ENCODE results near the gene ADD1.
A peak's percentile ranks its signal among the peaks of the same experiment; 100 is the strongest.

The ADD1 gene

GRCh38 chr4:2806390-2807355, 37.0 kb upstream of the ADD1 start:
- DNase-seq = peak; percentile 68

- no peak for DNase-seq
Measured at GRCh38 chr4:2807571-2807970, 36.1 kb upstream of the ADD1 start.

DNA sequence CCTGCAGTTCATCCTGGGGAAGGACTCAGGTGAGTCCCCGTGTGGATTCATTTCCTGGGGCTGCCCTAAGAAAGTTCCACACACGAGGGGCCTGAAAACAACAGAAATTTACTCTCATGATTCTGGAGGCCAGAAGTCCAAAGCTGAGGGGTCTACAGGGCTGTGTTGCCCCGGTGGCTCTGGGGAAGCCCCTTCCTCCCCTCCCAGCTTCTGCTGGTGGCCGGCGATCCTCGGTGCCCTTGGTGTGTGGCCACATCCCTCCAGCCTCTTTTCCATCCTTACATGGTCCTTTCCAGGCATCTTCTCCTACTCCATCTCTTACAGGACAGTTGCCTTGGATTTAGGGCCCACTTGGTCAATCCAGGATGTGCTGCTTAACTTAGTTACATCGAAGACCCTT, 35.6 kb upstream of the ADD1 start:
- DNase-seq = no peak

DNA sequence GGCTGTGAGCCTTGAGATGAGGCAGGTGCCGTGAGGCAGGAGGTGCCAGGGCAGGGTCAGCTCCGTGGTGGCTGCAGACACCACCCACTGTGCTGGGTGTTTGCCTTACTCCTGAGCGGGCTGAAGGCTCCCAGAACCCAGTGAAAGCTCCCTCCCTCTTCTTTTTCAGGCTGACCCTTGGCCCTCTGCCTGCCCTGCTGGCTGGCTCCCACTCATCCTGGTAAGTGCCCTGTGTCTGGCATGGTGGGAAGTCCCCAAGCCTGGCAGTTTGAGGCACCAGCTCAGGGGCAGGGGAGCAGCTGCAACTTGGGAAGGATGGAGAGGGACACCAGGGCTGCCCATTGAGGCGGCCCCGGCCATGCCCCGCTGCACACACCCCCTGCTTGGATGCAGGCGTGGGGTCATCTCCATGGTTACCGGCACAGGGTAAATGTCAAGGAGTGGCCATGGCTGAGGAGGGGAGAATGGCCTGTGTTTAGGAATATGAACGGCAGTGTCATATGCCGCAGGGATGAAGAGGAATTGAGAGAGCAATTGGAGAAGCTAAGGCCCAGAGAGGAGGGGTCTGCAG, 33.9 kb upstream of the ADD1 start:
- peak; percentile 79 for DNase-seq

- no peak for DNase-seq
Measured at GRCh38 chr4:2810388-2810787, 33.3 kb upstream of the ADD1 start.

GRCh38 chr4:2811830-2812611, 31.6 kb upstream of the ADD1 start:
- DNase-seq = peak; percentile 60

- DNase-seq = no peak
Measured at GRCh38 chr4:2812612-2813354, 30.9 kb upstream of the ADD1 start.

- DNase-seq = no peak
Measured at GRCh38 chr4:2813446-2814405, 29.9 kb upstream of the ADD1 start.

DNA sequence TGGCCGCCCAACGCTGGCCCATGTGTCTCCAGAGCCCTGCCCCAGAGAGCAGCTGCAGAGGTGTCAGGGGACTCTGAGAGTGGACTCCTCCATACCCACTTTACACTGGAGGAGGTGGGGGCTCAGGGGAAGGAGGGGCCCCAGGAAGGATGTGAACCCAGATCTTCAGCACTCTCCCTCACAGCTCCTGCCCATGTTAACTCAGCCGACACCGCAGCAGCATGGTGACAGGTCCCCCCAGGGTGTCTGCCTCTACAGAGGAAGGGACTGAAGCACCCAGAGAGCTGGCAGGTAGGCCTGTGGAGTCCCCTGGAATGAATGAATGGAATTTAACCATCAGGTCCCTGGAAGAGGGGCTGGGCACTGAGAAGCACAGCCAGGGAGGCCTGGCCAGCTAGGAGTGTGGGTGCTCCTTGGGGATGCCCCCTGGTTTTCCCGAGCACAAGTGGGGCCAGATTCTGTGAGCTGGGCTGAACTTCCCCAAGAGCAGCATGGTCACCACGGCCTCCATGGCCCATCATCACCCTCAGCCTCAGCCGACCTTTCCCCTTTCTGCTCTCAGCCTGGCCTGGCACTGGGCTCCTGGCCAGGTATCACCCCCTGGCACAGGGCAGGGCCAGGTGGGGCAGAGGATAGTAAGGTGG, 28.9 kb upstream of the ADD1 start:
- no peak for DNase-seq

GRCh38 chr4:2816401-2816954, 27.2 kb upstream of the ADD1 start:
- DNase-seq = no peak

GRCh38 chr4:2817137-2817536, 26.5 kb upstream of the ADD1 start:
- no peak for DNase-seq

DNA sequence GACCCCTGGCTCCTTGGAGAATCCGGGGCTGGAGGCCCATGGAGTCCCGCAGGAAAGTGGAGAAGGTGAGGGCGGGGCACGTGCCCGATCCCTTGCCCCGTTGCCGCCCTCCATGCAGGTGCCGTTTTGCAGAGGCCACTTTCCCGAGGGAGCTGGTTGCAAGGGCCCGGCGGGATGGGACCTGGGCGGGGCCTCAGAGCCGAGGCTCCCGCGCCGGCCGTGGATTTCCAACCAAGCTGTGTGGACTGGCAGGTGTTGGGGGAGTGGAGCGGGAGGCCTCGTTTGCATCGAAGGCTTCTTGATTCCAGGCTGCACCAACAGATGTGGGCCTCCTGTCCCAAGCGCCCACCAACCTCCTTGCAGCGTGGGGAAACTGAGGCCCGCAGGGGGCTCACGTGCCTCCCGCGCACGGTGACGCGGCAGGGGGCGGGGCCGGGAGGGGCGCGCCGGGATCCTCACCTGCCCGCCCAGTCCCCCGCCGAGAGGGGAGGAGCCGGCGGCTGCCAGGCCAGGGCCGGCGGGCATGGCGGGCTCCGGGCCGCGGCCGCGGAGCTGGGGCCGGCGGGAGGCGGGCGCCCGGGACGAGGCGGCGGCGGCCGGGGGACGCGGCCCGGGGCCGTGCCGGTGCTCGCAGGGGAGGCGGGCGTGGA, 25.8 kb upstream of the ADD1 start:
- DNase-seq = peak; percentile 75

GRCh38 chr4:2818351-2818939, 25.2 kb upstream of the ADD1 start:
- peak; percentile 67 for DNase-seq

GRCh38 chr4:2819244-2820215, 24.1 kb upstream of the ADD1 start:
- no peak for DNase-seq

DNA sequence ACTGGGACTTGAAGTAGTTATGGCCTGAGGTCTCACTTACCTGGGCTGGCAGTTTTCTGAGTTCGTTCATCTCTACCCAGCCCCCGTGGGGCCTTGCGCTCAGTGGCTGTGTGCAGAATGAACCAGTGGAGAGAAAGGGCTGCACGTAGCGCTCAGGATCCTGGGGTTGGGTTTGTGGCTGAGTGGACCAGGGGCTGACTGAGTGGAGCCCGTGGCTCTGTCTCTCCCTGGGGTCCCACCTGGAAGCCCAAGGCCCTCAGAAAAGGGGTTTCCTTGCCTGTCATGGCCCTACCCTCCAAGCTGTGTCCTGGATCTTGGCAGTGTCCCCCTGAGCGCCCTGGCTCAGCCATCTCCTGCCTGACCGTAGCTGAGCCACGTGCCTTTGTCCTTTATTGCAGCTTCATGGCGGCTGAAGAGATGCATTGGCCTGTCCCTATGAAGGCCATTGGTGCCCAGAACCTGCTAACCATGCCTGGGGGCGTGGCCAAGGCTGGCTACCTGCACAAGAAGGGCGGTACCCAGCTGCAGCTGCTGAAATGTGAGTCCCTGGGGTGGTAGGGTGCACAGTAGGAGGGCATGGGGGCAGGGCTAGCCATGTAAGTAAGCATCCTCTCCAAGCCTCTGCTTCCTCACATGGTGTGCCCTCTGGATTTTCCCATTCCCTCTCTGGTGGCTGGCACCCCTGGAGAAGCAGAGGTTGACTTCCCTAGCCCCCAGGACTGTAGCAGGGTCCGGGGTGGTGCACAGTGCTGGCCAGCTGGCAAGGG, 23.2 kb upstream of the ADD1 start:
- no peak for DNase-seq

DNA sequence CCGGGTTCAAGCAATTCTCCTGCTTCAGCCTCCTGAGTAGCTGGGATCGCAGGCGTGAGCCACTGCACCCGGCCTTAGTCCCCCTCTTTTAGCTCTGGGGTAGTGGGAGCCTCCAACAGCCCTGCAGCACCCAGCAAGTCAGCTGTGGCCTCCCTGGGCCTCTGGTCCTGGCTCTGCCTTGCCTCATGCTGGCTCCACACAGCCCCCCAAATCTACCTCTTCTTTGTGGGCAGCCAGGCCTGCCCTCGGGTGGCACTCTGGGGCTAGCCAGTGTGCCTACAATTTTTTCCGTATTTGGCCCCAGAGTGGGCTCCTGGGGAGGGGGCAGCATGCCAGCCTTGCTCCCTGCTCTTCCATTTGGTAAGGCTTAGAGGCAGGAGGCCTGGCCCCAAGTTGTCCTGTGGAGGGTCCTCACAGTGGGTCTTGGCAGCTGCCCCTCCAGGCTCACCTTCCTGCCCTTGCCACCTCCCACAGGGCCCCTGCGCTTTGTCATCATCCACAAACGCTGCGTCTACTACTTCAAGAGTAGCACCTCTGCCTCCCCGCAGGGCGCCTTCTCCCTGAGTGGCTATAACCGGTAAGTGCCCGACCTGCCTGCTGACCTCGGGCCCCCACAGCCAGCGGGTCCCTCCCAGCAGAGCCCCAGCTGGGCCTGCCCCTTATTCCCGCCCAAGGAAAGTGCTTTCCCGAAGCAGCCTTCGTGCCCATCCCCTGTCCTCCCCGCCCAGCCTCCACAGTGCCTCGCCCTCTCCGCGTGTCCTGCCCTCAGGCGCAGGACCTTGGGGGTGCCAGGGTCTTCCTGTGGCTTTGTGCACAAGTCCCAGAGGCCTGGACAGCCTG, 21.0 kb upstream of the ADD1 start:
- no peak for DNase-seq

- no peak for DNase-seq
Measured at GRCh38 chr4:2823301-2823670, 20.4 kb upstream of the ADD1 start.
